Prostate gland (tissue), 2 donors: Measurements from ENCODE around the gene HDDC2. TPM values are rescaled to one million over a fixed set of nuclear protein-coding genes. Genes with fewer than 3 reads are reported as not detected.

Source experiments
- DNase-seq: peaks from one replicate; pipeline ENCODE4 v3.0.0-alpha.2; 2019; ENCODE audit warnings: low spot score
- H3K27ac ChIP-seq, 2 donors: fragments of 200-600 bp; sonication (generic); 2 replicates each; pipeline ENCODE4 v1.5.1; 2017 to 2019
- H3K27me3 ChIP-seq: fragments of 200-600 bp; sonication (generic); replicated peaks from 2 replicates; pipeline ENCODE4 v1.5.1; 2019; ENCODE audit not compliant: insufficient read depth
- H3K36me3 ChIP-seq, 2 donors: fragments of 200-600 bp; sonication (generic); 1 replicate in 1 of 2; 2 replicates in 1 of 2; pipeline versions ENCODE4 v1.5.1 to v1.8.1; 2017 to 2019
- H3K4me1 ChIP-seq: fragments of 200-600 bp; sonication (generic); replicated peaks from 2 replicates; pipeline ENCODE4 v1.5.1; 2019
- H3K4me3 ChIP-seq, 2 donors: fragments of 200-600 bp; sonication (generic); 2 replicates each; pipeline ENCODE4 v1.5.1; 2017 to 2019
- H3K9me3 ChIP-seq: fragments of 200-600 bp; sonication (generic); 2 replicates; pipeline ENCODE4 v1.5.1; 2017
- POLR2A ChIP-seq: fragments of 450-650 bp; IDR thresholded peaks from one replicate; pipeline ENCODE4 v1.6.1; 2016; ENCODE audit warnings: antibody characterized with exemption, mild to moderate bottlenecking
- POLR2AphosphoS5 ChIP-seq: sonication (generic); formaldehyde crosslinking; IDR thresholded peaks from one replicate; pipeline ENCODE4 v1.6.1; 2017; ENCODE audit warnings: antibody characterized with exemption
- WGBS: methylation state at CpG from one replicate; pipeline ENCODE4 v1.1.5; 2018; 5-methylcytosine and 5-hydroxymethylcytosine counted together
- intact Hi-C: fragments of 100-400 bp; cut with DNase I; formaldehyde crosslinking; loops from one replicate; pipeline ENCODE4 v1.14.2; 2022
- total RNA-seq, 2 donors: library from RNA; depleted of rRNA; stranded (reverse); fragments of >200 nt; gene quantifications; one replicate each; pipeline ENCODE4 v1.1.0, GENCODE V29; 2016
- TF ChIP-seq, protein P1 (sequence below), 4 experiments: fragments of 200-600 bp in 2 of 4; fragments of 450-650 bp in 2 of 4; sonication (generic) in 2 of 4; IDR thresholded peaks; 1 replicate in 3 of 4; 2 replicates in 1 of 4; pipeline ENCODE4 v1.5.1; 2016 to 2019; ENCODE audit warnings: antibody characterized with exemption in 4 of 4, mild to moderate bottlenecking in 2 of 4, moderate library complexity in 2 of 4

Gene HDDC2
- total RNA-seq, 2 donors from 2014 or later: 50.4 to 50.9 TPM

DNA sequence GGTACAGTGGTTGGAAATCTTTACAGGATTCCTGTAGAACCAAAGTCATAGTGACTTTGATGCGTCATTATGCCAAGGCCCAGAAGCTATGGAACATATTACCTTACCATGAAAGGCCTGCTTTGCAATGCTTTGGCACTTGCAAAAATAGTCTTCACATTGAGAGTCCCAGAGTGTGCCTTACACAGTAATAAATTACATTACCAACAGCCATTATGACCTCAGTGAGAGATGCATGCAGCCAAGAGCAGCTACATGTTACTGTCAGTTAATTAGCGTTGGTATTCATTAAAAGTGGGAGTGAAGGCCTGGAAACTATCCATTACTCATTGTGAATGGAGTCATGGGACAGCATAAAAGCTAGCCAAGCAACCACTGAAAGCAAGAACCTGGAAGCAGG is 39.2 kb upstream of the HDDC2 start:
- intact Hi-C loops: no loop called here
- H3K27me3 ChIP-seq: no peaks in the 10 kb centered on the region
- no peaks in the 10 kb centered on the region for H3K9me3 ChIP-seq
- H3K4me3 ChIP-seq: no peak overlapping the region
- TF ChIP-seq POLR2A (no peak), POLR2AphosphoS5 (no peak)
- TF ChIP-seq, protein P1, sequence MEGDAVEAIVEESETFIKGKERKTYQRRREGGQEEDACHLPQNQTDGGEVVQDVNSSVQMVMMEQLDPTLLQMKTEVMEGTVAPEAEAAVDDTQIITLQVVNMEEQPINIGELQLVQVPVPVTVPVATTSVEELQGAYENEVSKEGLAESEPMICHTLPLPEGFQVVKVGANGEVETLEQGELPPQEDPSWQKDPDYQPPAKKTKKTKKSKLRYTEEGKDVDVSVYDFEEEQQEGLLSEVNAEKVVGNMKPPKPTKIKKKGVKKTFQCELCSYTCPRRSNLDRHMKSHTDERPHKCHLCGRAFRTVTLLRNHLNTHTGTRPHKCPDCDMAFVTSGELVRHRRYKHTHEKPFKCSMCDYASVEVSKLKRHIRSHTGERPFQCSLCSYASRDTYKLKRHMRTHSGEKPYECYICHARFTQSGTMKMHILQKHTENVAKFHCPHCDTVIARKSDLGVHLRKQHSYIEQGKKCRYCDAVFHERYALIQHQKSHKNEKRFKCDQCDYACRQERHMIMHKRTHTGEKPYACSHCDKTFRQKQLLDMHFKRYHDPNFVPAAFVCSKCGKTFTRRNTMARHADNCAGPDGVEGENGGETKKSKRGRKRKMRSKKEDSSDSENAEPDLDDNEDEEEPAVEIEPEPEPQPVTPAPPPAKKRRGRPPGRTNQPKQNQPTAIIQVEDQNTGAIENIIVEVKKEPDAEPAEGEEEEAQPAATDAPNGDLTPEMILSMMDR (IDR thresholded peaks at IDR 0.05): no peak
- DNase-seq: no peak
- WGBS: 75% methylated on average over 2 of the region's 2 CpGs
- no peak overlapping the region for H3K27ac ChIP-seq
- no peaks in the 10 kb centered on the region for H3K36me3 ChIP-seq
- no peaks in the 10 kb centered on the region for H3K4me1 ChIP-seq

DNA sequence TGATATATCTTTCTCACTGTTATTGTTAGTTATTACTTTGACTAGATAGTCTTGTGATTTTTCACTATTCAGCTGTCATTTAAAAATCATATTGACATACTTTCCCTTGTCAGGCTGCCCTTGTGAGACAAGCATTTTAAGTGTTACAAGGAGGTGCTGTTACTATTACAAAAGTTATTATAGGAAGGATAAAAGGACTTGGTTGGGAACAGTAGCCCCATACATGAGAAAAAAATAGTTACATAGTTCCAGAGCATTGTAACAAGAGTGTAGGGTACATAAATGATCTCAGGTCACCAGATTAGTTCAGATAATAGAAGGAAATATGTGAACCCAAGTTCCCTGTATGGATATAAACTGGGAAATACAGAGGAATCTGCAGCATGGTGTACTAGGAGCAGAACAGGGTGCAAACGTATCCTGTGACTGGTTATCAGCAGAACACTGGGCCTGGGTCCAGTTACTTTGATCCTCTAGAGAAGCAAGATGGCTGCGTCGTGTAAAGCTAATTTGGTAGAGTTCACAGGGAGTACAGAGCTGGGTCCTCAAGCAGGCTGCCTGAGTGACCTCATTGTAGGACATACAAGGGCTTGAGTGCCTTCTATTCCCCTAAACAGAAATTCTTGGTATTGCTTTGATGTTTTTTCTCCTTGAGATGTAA is 38.5 kb upstream of the HDDC2 start:
- WGBS: 79% methylated on average over 3 of the region's 3 CpGs
- Histone ChIP-seq H3K36me3 (no peaks in the 10 kb centered on the region), H3K27ac (no peak overlapping the region), H3K27me3 (no peaks in the 10 kb centered on the region), H3K4me3 (no peak overlapping the region), H3K4me1 (no peaks in the 10 kb centered on the region), H3K9me3 (no peaks in the 10 kb centered on the region)
- TF ChIP-seq, protein P1 (IDR thresholded peaks at IDR 0.05): no peak
- TF ChIP-seq POLR2A: no peak
- no peak for TF ChIP-seq POLR2AphosphoS5
- DNase-seq: no peak
- intact Hi-C loops: no loop called here

DNA sequence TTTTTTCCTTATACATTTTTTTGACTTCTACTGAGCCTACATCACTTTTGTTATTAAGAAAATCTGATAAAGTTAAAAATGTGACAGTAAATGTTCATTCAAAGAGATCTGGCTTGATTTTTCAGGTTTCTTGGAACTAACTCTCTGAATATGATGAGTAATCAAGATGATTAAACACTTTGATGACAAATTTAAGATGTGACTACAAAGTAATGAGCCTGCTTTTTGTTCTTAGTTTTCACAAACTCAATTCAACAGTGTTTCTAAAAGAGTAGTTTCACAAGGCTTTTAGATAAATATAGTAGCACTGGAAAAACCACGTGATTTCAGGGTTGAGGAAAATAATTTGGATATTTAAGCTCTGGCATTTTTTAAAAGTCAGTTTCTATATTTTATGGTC is 37.9 kb upstream of the HDDC2 start:
- Histone ChIP-seq H3K4me3 (no peak overlapping the region), H3K27me3 (no peaks in the 10 kb centered on the region), H3K27ac (no peak overlapping the region), H3K36me3 (no peaks in the 10 kb centered on the region), H3K4me1 (no peaks in the 10 kb centered on the region), H3K9me3 (no peaks in the 10 kb centered on the region)
- no peak for DNase-seq
- intact Hi-C loops: no loop called here
- no peak for TF ChIP-seq POLR2AphosphoS5
- no peak for TF ChIP-seq POLR2A
- TF ChIP-seq, protein P1 (IDR thresholded peaks at IDR 0.05): no peak
- 8% methylated on average over 1 of the region's 1 CpG for WGBS

DNA sequence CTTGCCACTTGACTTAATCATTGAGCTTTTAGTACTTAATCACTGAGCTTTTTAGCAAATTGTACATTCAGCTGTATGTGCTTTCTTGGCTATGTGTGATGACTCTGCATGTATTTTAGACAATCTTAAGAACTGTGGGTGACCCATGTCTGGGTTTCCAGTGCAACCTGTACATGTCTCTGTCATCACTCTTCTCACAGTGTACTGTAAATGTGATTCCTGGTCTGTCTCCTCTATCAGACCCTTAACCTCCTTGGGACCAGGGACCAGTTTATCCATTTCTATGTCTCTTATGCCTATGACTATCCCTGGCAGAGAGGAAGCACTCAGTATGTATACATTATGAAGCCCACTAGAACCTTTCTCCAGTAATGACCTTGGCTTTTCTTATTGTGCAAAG is 36.6 kb upstream of the HDDC2 start:
- intact Hi-C loops: no loop called here
- Histone ChIP-seq H3K27ac (no peak overlapping the region), H3K4me1 (no peaks in the 10 kb centered on the region), H3K36me3 (no peaks in the 10 kb centered on the region), H3K27me3 (no peaks in the 10 kb centered on the region), H3K4me3 (no peak overlapping the region), H3K9me3 (no peaks in the 10 kb centered on the region)
- TF ChIP-seq, protein P1 (IDR thresholded peaks at IDR 0.05): no peak
- TF ChIP-seq POLR2A (no peak), POLR2AphosphoS5 (no peak)
- DNase-seq: no peak

DNA sequence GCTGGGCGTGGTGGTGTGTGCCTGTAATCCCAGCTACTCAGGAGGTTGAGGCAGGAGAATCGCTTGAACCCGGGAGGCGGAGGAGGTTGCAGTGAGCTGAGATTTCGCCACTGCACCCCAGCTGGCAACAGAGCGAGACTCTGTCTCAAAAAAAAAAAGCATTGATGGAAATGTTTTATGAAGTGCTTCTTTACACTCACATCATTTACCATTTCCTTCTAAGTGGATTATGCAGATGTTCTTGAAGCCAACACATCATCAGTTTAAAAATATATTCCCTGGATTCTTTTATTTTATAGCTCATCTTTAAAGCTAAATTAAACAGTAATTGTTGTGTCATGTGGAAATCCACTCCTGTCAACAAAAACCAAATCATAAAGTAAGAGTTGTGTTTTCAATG is 35.9 kb upstream of the HDDC2 start:
- H3K4me3 ChIP-seq: no peak overlapping the region
- no peak for DNase-seq
- H3K9me3 ChIP-seq: no peaks in the 10 kb centered on the region
- intact Hi-C loops: no loop called here
- WGBS: 94% methylated on average over 6 of the region's 6 CpGs
- TF ChIP-seq, protein P1 (IDR thresholded peaks at IDR 0.05): no peak
- TF ChIP-seq POLR2AphosphoS5: no peak
- no peak for TF ChIP-seq POLR2A
- H3K36me3 ChIP-seq: no peaks in the 10 kb centered on the region
- H3K27ac ChIP-seq: no peak overlapping the region
- H3K27me3 ChIP-seq: no peaks in the 10 kb centered on the region
- H3K4me1 ChIP-seq: no peaks in the 10 kb centered on the region
